HFFc6 (cell line): ENCODE measurements around the gene ASXL2. TPM values are rescaled to one million over a fixed set of nuclear protein-coding genes. Genes with fewer than 3 reads are reported as not detected.
A peak's percentile ranks its signal among the peaks of the same experiment; 100 is the strongest.

Experiments
- DNase-seq: peaks from one replicate; pipeline ENCODE4 v3.0.0-alpha.2; 2018
- H3K27ac Mint-ChIP-seq: 2 replicates; pipeline ENCODE4 v1.8.0; 2020; ENCODE audit warnings: mild to moderate bottlenecking, mixed read lengths
- H3K27me3 Mint-ChIP-seq: 2 replicates; pipeline ENCODE4 v1.8.0; 2021; ENCODE audit warnings: mild to moderate bottlenecking, moderate library complexity, mixed read lengths; ENCODE audit not compliant: insufficient read depth
- H3K36me3 Mint-ChIP-seq: 2 replicates; pipeline ENCODE4 v1.8.0; 2021; ENCODE audit warnings: low read depth, mixed read lengths
- H3K4me1 Mint-ChIP-seq: 2 replicates; pipeline ENCODE4 v1.8.0; 2020; ENCODE audit warnings: low read depth, mixed read lengths
- H3K4me3 Mint-ChIP-seq: 2 replicates; pipeline ENCODE4 v1.8.0; 2020; ENCODE audit warnings: mild to moderate bottlenecking, moderate library complexity, mixed read lengths
- H3K9me3 Mint-ChIP-seq: 2 replicates; pipeline ENCODE4 v1.8.0; 2020; ENCODE audit warnings: mild to moderate bottlenecking, mixed read lengths
- CTCF ChIP-seq: fragments of 200-600 bp; sonication (generic); IDR thresholded peaks from 2 replicates; pipeline ENCODE4 v1.5.0; 2021; ENCODE audit warnings: antibody characterized with exemption, mild to moderate bottlenecking
- total RNA-seq, 6 experiments: library from RNA; stranded (reverse); fragmentation: NEBNext Ultra II Directional; extraction: Animal tissue kit (Norgen Biotek cat#: 25700); gene quantifications; 2 replicates in 1 of 6; 3 replicates in 5 of 6; pipeline ENCODE4 v1.2.3, GENCODE V29; 2021

Gene ASXL2
- total RNA-seq, 6 experiments from 2014 or later: 24.6 to 29.6 (median 26.6) TPM

GRCh38 chr2:25894135-25894830, 16.0 kb upstream of the ASXL2 start:
- Mint-ChIP-seq H3K36me3 (no peaks in the 10 kb centered on the region), H3K4me3 (no peak overlapping the region)

GRCh38 chr2:25891672-25892071, 13.4 kb upstream of the ASXL2 start:
- no peaks in the 10 kb centered on the region for H3K9me3 Mint-ChIP-seq
- H3K4me1 Mint-ChIP-seq: peaks cover 8% of the 10 kb centered on the region
- H3K4me3 Mint-ChIP-seq: no peak overlapping the region
- DNase-seq: no peak
- H3K27ac Mint-ChIP-seq: no peak overlapping the region
- H3K27me3 Mint-ChIP-seq: peaks cover 14% of the 10 kb centered on the region
- TF ChIP-seq CTCF: no peak
- H3K36me3 Mint-ChIP-seq: no peaks in the 10 kb centered on the region

More at GRCh38 chr2:25894135-25894830, 16.0 kb upstream of the ASXL2 start:
- DNase-seq: peak; percentile 12
- no peak for TF ChIP-seq CTCF
- Mint-ChIP-seq H3K4me1 (peaks cover 8% of the 10 kb centered on the region), H3K27me3 (peaks cover 11% of the 10 kb centered on the region), H3K27ac (no peak overlapping the region), H3K9me3 (no peaks in the 10 kb centered on the region)

- no peaks in the 10 kb centered on the region for H3K36me3 Mint-ChIP-seq
- TF ChIP-seq CTCF: no peak
- DNase-seq: no peak
- H3K4me3 Mint-ChIP-seq: no peak overlapping the region
- H3K4me1 Mint-ChIP-seq: peaks cover 27% of the 10 kb centered on the region
- H3K27me3 Mint-ChIP-seq: peaks cover 14% of the 10 kb centered on the region
- H3K9me3 Mint-ChIP-seq: no peaks in the 10 kb centered on the region
- no peak overlapping the region for H3K27ac Mint-ChIP-seq
Measured at GRCh38 chr2:25887624-25888242, 9.4 kb upstream of the ASXL2 start.

GRCh38 chr2:25885933-25886332, 7.6 kb upstream of the ASXL2 start:
- H3K27ac Mint-ChIP-seq: no peak overlapping the region
- H3K36me3 Mint-ChIP-seq: no peaks in the 10 kb centered on the region
- TF ChIP-seq CTCF: no peak
- no peaks in the 10 kb centered on the region for H3K9me3 Mint-ChIP-seq
- H3K27me3 Mint-ChIP-seq: peaks cover 8% of the 10 kb centered on the region
- peaks cover 28% of the 10 kb centered on the region for H3K4me1 Mint-ChIP-seq
- no peak overlapping the region for H3K4me3 Mint-ChIP-seq
- peak; percentile 79 for DNase-seq

GRCh38 chr2:25881764-25882163, 3.5 kb upstream of the ASXL2 start:
- no peak for TF ChIP-seq CTCF
- no peak for DNase-seq
- Mint-ChIP-seq H3K36me3 (no peaks in the 10 kb centered on the region), H3K27ac (no peak overlapping the region), H3K27me3 (no peaks in the 10 kb centered on the region; the same call in 1 of the 2 replicates), H3K4me1 (peaks cover 56% of the 10 kb centered on the region), H3K9me3 (no peaks in the 10 kb centered on the region), H3K4me3 (no peak overlapping the region)
